ENCODE results near the gene MAEL. TPM values are rescaled to one million over a fixed set of nuclear protein-coding genes. Genes with fewer than 3 reads are reported as not detected.

MAEL gene
- total RNA-seq, 4 donors from 2014 or later: 0.37 TPM; not detected in 3

- no peak for DNase-seq (ENCODE audit: low spot score)
- no peak for ATAC-seq (ENCODE audit: low FRiP score)
- TF ChIP-seq CTCF (IDR thresholded peaks at IDR 0.05): no peak
These were observed 11.1 kb upstream of the MAEL start for GRCh38 chr1:166977951-166978350.

- ATAC-seq (ENCODE audit: low FRiP score) (no peak), DNase-seq (ENCODE audit: low spot score) (no peak)
- TF ChIP-seq CTCF (IDR thresholded peaks at IDR 0.05): no peak
These were observed 10.3 kb upstream of the MAEL start for GRCh38 chr1:166978821-166979220.

- TF ChIP-seq CTCF (IDR thresholded peaks at IDR 0.05): no peak
- DNase-seq (ENCODE audit: low spot score) (no peak), ATAC-seq (ENCODE audit: low FRiP score) (no peak)
These were observed 8.7 kb upstream of the MAEL start for GRCh38 chr1:166980383-166980782.

GRCh38 chr1:166980818-166981217 is 8.3 kb upstream of the MAEL start:
- ATAC-seq (ENCODE audit: low FRiP score): no peak

GRCh38 chr1:166981589-166981988 is 7.5 kb upstream of the MAEL start:
- ATAC-seq (ENCODE audit: low FRiP score) (no peak), DNase-seq (ENCODE audit: low spot score) (no peak)
- no peak for TF ChIP-seq CTCF (IDR thresholded peaks at IDR 0.05)

More at GRCh38 chr1:166980818-166981217, 8.3 kb upstream of the MAEL start:
- TF ChIP-seq CTCF (IDR thresholded peaks at IDR 0.05): no peak
- no peak for DNase-seq (ENCODE audit: low spot score)

GRCh38 chr1:166999075-166999474 is 10.0 kb downstream of the MAEL start:
- TF ChIP-seq CTCF (IDR thresholded peaks at IDR 0.05): no peak
- no peak for DNase-seq (ENCODE audit: low spot score)
- peak; percentile 62 for ATAC-seq (ENCODE audit: low FRiP score)

GRCh38 chr1:166999500-167000055 is 10.5 kb downstream of the MAEL start:
- ATAC-seq (ENCODE audit: low FRiP score): no peak
- no peak for TF ChIP-seq CTCF (IDR thresholded peaks at IDR 0.05)
- no peak for DNase-seq (ENCODE audit: low spot score)

All from omental fat pad (tissue), 4 donors.